Lower leg skin (tissue), 4 donors: ENCODE measurements around the gene DOCK9. TPM values are rescaled to one million over a fixed set of nuclear protein-coding genes. Genes with fewer than 3 reads are reported as not detected.

Source experiments
- DNase-seq, 2 donors: peaks; one replicate each; pipeline ENCODE4 v3.0.0-alpha.2; 2019; ENCODE audit warnings: low spot score in 2 of 2
- H3K4me3 ChIP-seq: fragments of 200-600 bp; sonication (generic); 2 replicates; pipeline ENCODE4 v1.5.1; 2017; ENCODE audit warnings: mild to moderate bottlenecking, low read depth; ENCODE audit not compliant: poor library complexity, severe bottlenecking
- CTCF ChIP-seq, 3 donors: fragments of 450-650 bp; IDR thresholded peaks; one replicate each; pipeline ENCODE4 v1.5.1; 2016; ENCODE audit warnings: antibody characterized with exemption in 3 of 3, mild to moderate bottlenecking in 3 of 3, moderate library complexity in 2 of 3
- POLR2A ChIP-seq, 2 donors: fragments of 450-650 bp; IDR thresholded peaks; one replicate each; pipeline ENCODE4 v1.6.1; 2016 to 2017; ENCODE audit warnings: antibody characterized with exemption in 2 of 2, mild to moderate bottlenecking in 1 of 2, moderate library complexity in 1 of 2
- WGBS, 2 donors: methylation state at CpG; one replicate each; pipeline ENCODE4 v1.1.5; 2018; 5-methylcytosine and 5-hydroxymethylcytosine counted together
- intact Hi-C: fragments of 100-400 bp; cut with DNase I; formaldehyde crosslinking; loops from one replicate; pipeline ENCODE4 v1.15.0; 2023; ENCODE audit warnings: low total_unique reads
- total RNA-seq, 4 donors: library from RNA; depleted of rRNA; stranded (reverse); fragments of >200 nt; gene quantifications; one replicate each; pipeline ENCODE4 v1.1.0, GENCODE V29; 2016

Gene DOCK9
- total RNA-seq, 4 donors from 2014 or later = 189 to 292 (median 271) TPM

DNA sequence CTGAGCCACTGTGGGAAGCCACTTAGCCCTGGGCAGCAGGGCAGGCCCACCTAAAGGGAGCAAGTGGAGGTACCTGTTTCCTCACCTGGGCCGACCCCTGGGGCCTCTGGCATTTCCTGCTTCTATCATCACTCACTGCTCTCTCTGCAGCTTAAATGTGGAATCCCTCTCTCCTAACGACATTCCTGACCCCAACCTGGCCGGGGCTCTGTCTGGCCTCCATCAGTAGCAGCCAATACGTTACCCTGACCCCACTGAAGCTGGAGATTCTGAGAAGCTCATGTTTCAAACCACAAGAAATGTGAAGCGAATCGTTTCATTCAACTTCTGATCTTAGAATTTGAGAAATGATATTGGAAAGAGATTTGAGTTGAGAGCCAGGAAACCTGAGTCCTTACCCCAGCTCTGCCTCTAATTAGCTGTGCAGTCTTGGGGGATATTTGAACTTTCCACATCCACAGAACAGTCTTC lies 39.9 kb downstream of the DOCK9 start:
- DNase-seq = no peak
- H3K4me3 ChIP-seq = no peak overlapping the region
- no peak for TF ChIP-seq CTCF (IDR thresholded peaks at IDR 0.05)
- no peak for TF ChIP-seq POLR2A (IDR thresholded peaks at IDR 0.05)
- 47 to 57% methylated on average over 6 of the region's 6 CpGs for WGBS, 2 donors
- intact Hi-C loops = no loop called here

DNA sequence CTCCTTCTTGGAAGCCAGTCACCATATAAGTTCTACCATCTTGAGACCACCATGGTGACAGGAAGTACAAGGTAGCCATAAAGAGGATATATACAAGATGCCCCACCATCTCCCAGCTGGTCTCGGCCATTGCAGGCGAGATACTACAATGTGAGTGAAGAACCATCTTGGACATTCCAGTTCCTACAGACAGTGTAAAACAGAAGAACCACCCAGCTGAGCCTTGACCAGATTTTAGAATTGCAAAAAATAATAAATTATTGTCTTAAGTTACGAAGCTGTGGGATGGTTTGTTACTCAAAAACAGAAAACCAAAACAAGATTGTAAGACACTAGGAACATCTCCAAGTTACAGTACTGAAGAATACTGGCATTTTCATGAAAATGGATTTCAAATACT lies 43.6 kb downstream of the DOCK9 start:
- no peak overlapping the region for H3K4me3 ChIP-seq
- DNase-seq = no peak
- intact Hi-C loops = no loop called here
- TF ChIP-seq POLR2A (IDR thresholded peaks at IDR 0.05) (no peak), CTCF (IDR thresholded peaks at IDR 0.05) (no peak)
- 92 to 96% methylated on average over 3 of the region's 3 CpGs for WGBS, 2 donors

- WGBS, 2 donors = 50 to 65% methylated on average over 8 of the region's 8 CpGs
- TF ChIP-seq POLR2A (IDR thresholded peaks at IDR 0.05) (no peak), CTCF (IDR thresholded peaks at IDR 0.05) (no peak)
- DNase-seq = no peak
- no peak overlapping the region for H3K4me3 ChIP-seq
- intact Hi-C loops = no loop called here
These were observed 47.7 kb downstream of the DOCK9 start for GRCh38 chr13:98930151-98930591.

GRCh38 chr13:98927951-98928927 lies 49.6 kb downstream of the DOCK9 start:
- DNase-seq = peak in 1 of 2 donors; percentile 69
- intact Hi-C loops = no loop called here
- whole genome bisulfite sequencing, 2 donors = 68 to 71% methylated on average over 2 of the region's 2 CpGs

GRCh38 chr13:98925949-98926348 lies 51.9 kb downstream of the DOCK9 start:
- intact Hi-C loops = no loop called here
- WGBS, 2 donors = 77 to 81% methylated on average over 4 of the region's 4 CpGs
- TF ChIP-seq POLR2A (IDR thresholded peaks at IDR 0.05) = no peak
- no peak for TF ChIP-seq CTCF (IDR thresholded peaks at IDR 0.05)
- DNase-seq = no peak
- no peak overlapping the region for H3K4me3 ChIP-seq

More at GRCh38 chr13:98927951-98928927, 49.6 kb downstream of the DOCK9 start:
- H3K4me3 ChIP-seq = no peak overlapping the region
- TF ChIP-seq CTCF (IDR thresholded peaks at IDR 0.05) (no peak), POLR2A (IDR thresholded peaks at IDR 0.05) (no peak)
